Effector memory CD8-positive, alpha-beta T cell (primary cell): ENCODE data around the gene RIMBP2.

Experiments
- ATAC-seq: fragments of 150-1000 bp; cut with Tn5 transposase; replicated peaks from 2 replicates; pipeline ENCODE4 v1.10.0; 2021; ENCODE audit warnings: mild to moderate bottlenecking, moderate library complexity
- DNase-seq, 3 experiments: peaks; one replicate each; pipeline ENCODE4 v3.0.0; 2021
- H3K27ac Mint-ChIP-seq, 2 donors: one replicate each; pipeline ENCODE4 v1.8.0; 2022; ENCODE audit warnings: mild to moderate bottlenecking in 2 of 2, mixed read lengths in 2 of 2, moderate library complexity in 2 of 2
- H3K27me3 Mint-ChIP-seq, 2 donors: one replicate each; pipeline ENCODE4 v1.8.0; 2022; ENCODE audit warnings: mixed read lengths in 2 of 2
- H3K36me3 Mint-ChIP-seq: one replicate; pipeline ENCODE4 v1.8.0; 2022; ENCODE audit warnings: mild to moderate bottlenecking, moderate library complexity, mixed read lengths; ENCODE audit not compliant: insufficient read depth
- H3K4me1 Mint-ChIP-seq, 2 donors: one replicate each; pipeline ENCODE4 v1.8.0; 2022; ENCODE audit warnings: low read depth in 2 of 2, mixed read lengths in 2 of 2
- H3K4me3 Mint-ChIP-seq, 2 donors: one replicate each; pipeline ENCODE4 v1.8.0; 2022; ENCODE audit warnings: mild to moderate bottlenecking in 2 of 2, mixed read lengths in 2 of 2, moderate library complexity in 2 of 2
- H3K9me3 Mint-ChIP-seq, 2 donors: one replicate each; pipeline ENCODE4 v1.8.0; 2022; ENCODE audit warnings: mixed read lengths in 2 of 2

Gene RIMBP2

DNA sequence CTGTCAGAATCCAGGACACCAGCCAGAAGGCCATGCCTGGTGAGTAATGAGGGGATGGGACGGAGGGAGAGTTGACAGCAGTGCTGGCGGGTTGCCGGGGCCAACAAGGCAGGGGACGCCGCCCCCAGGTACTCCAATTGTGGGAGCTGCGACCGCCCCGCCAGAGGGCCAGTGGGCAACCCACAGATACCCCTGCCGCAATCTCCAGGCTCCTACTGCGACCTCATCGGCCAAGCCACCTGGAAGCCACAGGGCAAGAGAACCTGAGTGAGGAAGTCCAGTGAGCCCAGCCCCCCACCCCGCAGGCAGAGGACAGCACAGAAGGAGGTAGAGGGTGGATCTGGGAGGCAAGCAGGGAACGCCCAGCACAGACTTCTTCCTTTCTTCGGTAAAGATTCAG, 103.0 kb downstream of the RIMBP2 start:
- Mint-ChIP-seq H3K4me3 (no peak overlapping the region), H3K36me3 (no peaks in the 10 kb centered on the region), H3K27me3 (no peaks in the 10 kb centered on the region), H3K9me3 (no peaks in the 10 kb centered on the region), H3K27ac (no peak overlapping the region), H3K4me1 (no peaks in the 10 kb centered on the region)
- no peak for ATAC-seq
- no peak for DNase-seq

DNA sequence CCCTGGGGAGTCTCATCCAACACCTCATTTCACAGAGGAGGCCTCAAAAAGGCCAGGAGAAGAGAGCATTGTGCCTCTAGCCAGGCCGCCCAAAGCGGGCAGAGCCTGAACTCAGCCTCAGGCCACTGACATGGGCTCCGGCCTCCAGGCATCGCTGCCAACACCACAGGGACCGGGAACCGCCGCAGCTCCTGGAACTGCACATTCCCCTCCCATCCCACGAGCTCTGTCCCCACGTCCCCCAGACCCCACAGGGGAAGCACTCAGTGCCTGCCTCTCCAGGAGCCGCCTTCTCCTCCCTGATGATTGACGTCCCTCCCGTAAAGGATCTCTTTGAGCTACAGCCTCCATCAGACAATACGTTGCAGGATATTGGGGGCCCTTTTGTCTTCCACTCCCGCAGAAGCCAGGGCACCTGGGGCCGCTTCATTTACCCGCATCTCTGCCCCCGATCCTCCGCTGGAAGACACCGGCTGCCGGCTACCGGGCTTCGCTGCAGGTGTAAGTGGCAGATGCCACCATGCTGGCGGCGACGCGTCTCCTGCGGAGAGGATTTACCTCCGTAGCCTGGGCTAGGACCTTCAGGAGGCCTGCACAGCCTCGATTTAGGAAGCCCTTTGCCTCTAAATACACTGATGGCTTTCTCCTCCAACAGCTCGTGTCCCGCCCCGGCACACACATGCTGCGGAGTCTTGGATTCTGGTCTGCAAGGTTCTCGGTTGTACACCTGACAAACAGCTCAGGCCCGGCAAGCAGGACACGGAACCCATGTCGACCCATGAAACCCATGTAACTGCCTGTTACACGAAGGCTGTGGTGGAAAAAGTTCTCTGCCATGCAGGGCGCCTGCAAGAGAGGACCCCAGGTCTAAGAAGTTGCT, 104.8 kb downstream of the RIMBP2 start:
- no peak overlapping the region for H3K27ac Mint-ChIP-seq
- no peak for ATAC-seq
- H3K36me3 Mint-ChIP-seq: no peaks in the 10 kb centered on the region
- DNase-seq: no peak
- H3K4me1 Mint-ChIP-seq: no peaks in the 10 kb centered on the region
- no peaks in the 10 kb centered on the region for H3K9me3 Mint-ChIP-seq
- no peak overlapping the region for H3K4me3 Mint-ChIP-seq
- H3K27me3 Mint-ChIP-seq: no peaks in the 10 kb centered on the region

DNA sequence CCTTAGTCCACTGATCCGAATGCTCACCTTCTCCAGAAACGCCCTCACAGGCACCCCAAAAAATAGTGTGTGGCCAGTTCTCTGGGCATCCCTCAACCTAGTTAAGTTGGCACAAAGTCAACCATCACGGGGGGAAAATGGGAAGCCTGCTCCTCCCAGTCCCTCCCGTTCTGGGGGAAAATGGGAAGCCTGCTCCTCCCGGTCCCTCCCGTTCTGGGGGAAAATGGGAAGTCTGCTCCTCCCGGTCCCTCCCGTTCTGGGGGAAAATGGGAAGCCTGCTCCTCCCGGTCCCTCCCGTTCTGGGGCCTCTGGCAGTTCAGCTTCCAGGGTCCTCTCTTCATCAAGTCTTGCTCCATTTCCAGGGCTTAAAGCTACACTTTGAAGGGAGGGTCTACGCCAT, 106.1 kb downstream of the RIMBP2 start:
- ATAC-seq (no peak), DNase-seq (no peak)
- Mint-ChIP-seq H3K4me3 (no peak overlapping the region), H3K4me1 (no peaks in the 10 kb centered on the region), H3K27ac (no peak overlapping the region), H3K9me3 (no peaks in the 10 kb centered on the region), H3K36me3 (no peaks in the 10 kb centered on the region), H3K27me3 (no peaks in the 10 kb centered on the region)

DNA sequence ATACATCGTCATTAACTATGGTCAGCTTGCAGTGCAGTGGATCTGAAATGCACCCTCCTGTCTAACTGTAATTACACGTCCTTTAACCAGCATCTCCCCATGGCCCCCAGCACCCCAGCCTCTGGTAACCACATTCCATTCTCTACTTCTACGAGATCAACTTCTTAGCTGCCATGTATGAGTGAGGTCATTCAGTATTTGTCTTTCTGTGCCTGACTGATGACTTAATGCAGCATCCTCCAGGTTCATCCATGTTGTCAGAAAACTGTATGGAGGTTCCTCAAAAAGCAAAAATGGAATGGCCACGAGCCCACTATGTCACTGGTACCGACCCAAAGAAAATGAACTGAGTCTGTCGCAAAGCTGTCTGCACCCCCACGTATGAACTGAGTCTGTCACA, 107.3 kb downstream of the RIMBP2 start:
- DNase-seq (no peak), ATAC-seq (no peak)
- Mint-ChIP-seq H3K4me1 (no peaks in the 10 kb centered on the region), H3K9me3 (no peaks in the 10 kb centered on the region), H3K27ac (no peak overlapping the region), H3K36me3 (no peaks in the 10 kb centered on the region), H3K4me3 (no peak overlapping the region), H3K27me3 (no peaks in the 10 kb centered on the region)

DNA sequence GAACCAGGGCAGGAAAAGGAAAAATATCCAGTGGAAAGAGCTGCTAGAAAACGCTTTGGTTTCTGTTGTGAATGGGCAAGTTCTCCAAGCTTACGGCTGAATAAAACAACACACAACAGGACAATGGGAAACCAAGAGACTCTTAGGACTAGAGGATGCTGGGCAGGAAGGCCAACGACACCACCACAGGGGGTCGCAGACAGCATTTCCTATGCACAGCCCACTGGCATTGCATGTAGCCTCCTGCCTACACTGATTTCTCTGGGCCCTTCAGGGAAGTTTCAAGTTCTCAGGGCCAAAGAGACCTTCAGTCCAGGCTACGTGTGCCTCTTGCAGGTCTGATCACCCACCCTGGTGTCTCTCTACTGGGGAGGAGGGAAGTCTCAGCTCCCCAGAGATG, 108.0 kb downstream of the RIMBP2 start:
- DNase-seq (no peak), ATAC-seq (no peak)
- Mint-ChIP-seq H3K27me3 (no peaks in the 10 kb centered on the region), H3K4me1 (no peaks in the 10 kb centered on the region), H3K27ac (no peak overlapping the region), H3K4me3 (no peak overlapping the region), H3K9me3 (no peaks in the 10 kb centered on the region), H3K36me3 (no peaks in the 10 kb centered on the region)

DNA sequence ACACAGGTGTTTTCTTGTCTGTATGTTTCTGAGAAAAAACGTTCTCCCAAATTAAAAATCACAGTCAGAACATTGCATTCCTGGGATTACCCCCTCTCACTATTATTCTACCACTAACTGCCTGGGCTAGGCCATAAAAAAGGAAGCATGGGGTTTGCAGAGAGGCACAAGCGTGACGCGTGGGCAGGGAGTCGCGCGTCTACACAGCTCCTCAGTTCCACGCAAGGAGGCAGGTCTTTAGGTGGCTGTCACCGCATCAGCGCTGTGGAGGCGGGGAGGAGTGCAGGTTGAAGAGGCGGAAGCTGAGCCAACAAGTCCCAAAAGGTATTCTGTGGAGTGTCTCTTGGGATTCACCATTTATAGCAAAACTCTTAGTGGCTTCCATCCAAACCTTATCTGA, 109.9 kb downstream of the RIMBP2 start:
- H3K4me3 Mint-ChIP-seq: no peak overlapping the region
- no peaks in the 10 kb centered on the region for H3K27me3 Mint-ChIP-seq
- DNase-seq (no peak), ATAC-seq (no peak)
- no peak overlapping the region for H3K27ac Mint-ChIP-seq
- no peaks in the 10 kb centered on the region for H3K36me3 Mint-ChIP-seq
- no peaks in the 10 kb centered on the region for H3K9me3 Mint-ChIP-seq
- no peaks in the 10 kb centered on the region for H3K4me1 Mint-ChIP-seq

DNA sequence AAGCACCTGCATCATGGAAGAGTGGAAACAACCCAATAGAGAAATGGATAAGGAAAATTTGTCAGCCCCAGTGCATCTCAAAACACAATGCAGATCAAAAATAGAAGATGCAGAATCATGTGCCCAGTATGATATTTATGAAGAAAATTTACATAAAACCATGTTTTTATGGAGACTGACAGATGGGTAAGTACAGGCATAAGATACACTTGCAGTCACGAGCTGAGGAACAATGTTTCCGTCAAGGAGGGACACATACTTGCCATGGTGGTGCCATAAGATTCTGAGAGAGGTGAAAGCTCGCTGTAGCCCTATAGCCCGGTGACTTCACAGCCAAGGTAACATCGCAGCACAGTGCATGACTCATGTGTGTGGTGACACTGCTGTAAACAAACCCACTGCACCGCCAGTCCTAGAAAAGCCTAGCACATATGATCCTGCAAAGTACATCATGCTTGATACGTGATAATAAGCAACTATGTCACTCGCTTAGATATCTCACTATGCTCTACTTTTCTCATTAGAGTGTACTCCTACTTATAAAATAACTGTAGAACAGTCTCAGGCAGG, 112.6 kb downstream of the RIMBP2 start:
- H3K4me3 Mint-ChIP-seq: no peak overlapping the region
- H3K27me3 Mint-ChIP-seq: no peaks in the 10 kb centered on the region
- ATAC-seq (no peak), DNase-seq (no peak)
- H3K9me3 Mint-ChIP-seq: peaks cover 0 to 3% of the 10 kb centered on the region in 2 donors
- H3K4me1 Mint-ChIP-seq: no peaks in the 10 kb centered on the region
- no peaks in the 10 kb centered on the region for H3K36me3 Mint-ChIP-seq
- no peak overlapping the region for H3K27ac Mint-ChIP-seq

DNA sequence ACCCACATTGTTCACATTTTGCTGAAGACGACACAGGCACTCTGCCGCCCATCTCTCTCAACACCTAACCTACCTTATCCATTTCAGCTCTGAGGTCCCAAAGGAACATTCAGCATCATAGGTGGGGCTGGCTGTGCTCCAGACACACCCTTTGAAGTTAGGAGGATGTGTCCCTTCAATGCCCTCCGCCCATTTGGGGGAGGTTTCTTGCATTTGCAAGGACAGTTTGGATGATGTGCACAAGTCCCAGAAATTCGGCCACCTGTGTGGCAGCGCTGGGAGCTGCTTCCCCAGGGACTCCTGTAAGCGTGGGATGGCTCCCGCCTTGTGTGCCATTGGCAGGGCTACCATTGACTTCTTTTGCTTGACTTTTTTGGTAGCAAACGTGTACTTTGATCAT, 113.8 kb downstream of the RIMBP2 start:
- no peak for ATAC-seq

DNA sequence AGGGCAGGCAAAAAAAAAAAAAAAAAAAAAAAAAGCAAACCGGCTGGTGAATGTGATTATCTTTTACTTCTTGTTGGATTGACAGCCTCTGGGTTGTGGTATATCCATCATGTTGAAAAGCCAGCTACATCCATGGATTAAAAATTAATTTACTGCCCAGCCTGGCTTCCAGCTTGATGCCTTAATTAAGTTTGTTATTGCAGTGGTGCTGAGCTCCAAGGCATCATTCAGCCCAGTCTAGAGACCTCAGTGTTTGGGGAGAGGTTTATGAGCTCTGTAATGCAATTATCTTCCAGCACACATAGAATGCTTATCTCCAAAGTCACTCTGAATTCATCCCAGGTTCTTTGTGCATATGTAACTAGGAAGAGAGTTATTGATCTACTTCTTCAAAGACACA, 114.8 kb downstream of the RIMBP2 start:
- no peaks in the 10 kb centered on the region for H3K36me3 Mint-ChIP-seq

More for the DNA sequence above, 113.8 kb downstream of the RIMBP2 start:
- peaks cover 0 to 3% of the 10 kb centered on the region in 2 donors for H3K9me3 Mint-ChIP-seq
- H3K27ac Mint-ChIP-seq: no peak overlapping the region
- H3K4me3 Mint-ChIP-seq: no peak overlapping the region
- no peaks in the 10 kb centered on the region for H3K36me3 Mint-ChIP-seq
- DNase-seq: no peak
- no peaks in the 10 kb centered on the region for H3K4me1 Mint-ChIP-seq
- no peaks in the 10 kb centered on the region for H3K27me3 Mint-ChIP-seq

DNA sequence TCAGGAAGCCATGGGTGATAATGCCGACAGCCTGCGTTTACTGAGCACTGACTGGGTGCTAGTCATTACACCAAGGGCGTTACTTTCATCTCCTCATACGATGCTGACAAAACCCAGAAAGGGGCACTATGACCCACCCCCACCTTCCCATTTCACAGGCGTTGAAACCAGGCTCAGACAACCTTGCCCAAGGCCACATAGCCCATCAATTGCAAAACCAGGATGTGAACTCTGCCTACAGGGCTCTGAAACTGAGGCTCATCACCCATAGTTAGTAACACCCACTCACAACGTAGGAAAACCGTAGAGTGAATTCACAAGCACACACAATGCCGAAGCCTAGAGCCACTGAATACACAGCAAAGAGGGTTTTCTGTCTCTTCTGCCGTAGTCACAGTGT, 119.9 kb downstream of the RIMBP2 start:
- no peak overlapping the region for H3K4me3 Mint-ChIP-seq
- peaks cover 0 to 3% of the 10 kb centered on the region in 2 donors for H3K9me3 Mint-ChIP-seq
- no peak overlapping the region for H3K27ac Mint-ChIP-seq
- peaks cover 0 to 15% of the 10 kb centered on the region in 2 donors for H3K27me3 Mint-ChIP-seq
- no peaks in the 10 kb centered on the region for H3K36me3 Mint-ChIP-seq
- H3K4me1 Mint-ChIP-seq: no peaks in the 10 kb centered on the region
- no peak for DNase-seq
- no peak for ATAC-seq

More for the DNA sequence above, 114.8 kb downstream of the RIMBP2 start:
- no peaks in the 10 kb centered on the region for H3K27me3 Mint-ChIP-seq
- no peak for ATAC-seq
- no peak overlapping the region for H3K4me3 Mint-ChIP-seq
- no peak for DNase-seq
- peaks cover 0 to 3% of the 10 kb centered on the region in 2 donors for H3K9me3 Mint-ChIP-seq
- no peaks in the 10 kb centered on the region for H3K4me1 Mint-ChIP-seq
- no peak overlapping the region for H3K27ac Mint-ChIP-seq

DNA sequence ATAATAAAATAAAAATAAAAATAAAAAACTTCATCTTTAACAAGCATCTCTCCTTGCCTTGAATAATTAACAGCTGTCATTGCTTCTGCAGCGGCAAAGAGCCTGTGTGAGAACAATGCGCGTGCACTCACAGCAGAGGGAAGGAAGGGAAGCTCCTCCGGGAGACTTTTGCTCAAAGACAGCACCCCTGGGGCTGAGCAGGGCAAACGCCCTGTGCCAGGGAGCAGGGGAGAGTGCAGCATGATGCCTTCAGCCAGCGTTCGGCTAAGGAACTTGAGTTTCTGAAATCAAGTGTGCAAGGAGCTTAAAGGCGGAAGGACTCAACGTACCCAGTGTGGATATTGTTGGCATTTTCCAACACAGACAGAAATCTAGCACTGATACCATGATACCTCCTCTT, 120.5 kb downstream of the RIMBP2 start:
- Mint-ChIP-seq H3K4me1 (no peaks in the 10 kb centered on the region), H3K27me3 (peaks cover 0 to 15% of the 10 kb centered on the region in 2 donors), H3K36me3 (no peaks in the 10 kb centered on the region), H3K4me3 (no peak overlapping the region), H3K27ac (no peak overlapping the region), H3K9me3 (peaks cover 0 to 1% of the 10 kb centered on the region in 2 donors)
- no peak for ATAC-seq
- DNase-seq: no peak

DNA sequence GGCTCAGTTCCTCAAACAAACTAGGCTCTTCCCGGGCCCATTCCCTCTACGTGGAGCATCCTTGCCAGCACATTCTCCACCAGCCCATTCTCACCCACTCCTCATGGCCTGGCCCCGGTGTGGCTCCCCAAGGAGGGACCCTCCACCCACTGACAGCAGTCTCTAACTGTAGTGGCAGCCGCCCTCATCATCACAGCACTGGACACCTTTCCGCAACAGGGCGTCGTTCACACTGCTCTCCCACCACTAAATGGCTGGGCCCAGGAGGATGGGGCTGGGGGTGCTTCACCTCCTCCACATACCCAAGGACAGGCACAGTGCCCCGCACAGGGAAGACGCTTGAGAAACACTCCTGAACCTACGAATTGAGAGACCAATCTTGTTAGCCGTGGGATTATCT, 123.0 kb downstream of the RIMBP2 start:
- H3K9me3 Mint-ChIP-seq: peaks cover under 1 to 4% of the 10 kb centered on the region in 2 donors
- no peak overlapping the region for H3K27ac Mint-ChIP-seq
- ATAC-seq (no peak), DNase-seq (no peak)
- no peak overlapping the region for H3K4me3 Mint-ChIP-seq
- H3K27me3 Mint-ChIP-seq: peaks cover 6 to 20% of the 10 kb centered on the region in 2 donors
- no peaks in the 10 kb centered on the region for H3K4me1 Mint-ChIP-seq
- H3K36me3 Mint-ChIP-seq: peaks cover 3% of the 10 kb centered on the region

DNA sequence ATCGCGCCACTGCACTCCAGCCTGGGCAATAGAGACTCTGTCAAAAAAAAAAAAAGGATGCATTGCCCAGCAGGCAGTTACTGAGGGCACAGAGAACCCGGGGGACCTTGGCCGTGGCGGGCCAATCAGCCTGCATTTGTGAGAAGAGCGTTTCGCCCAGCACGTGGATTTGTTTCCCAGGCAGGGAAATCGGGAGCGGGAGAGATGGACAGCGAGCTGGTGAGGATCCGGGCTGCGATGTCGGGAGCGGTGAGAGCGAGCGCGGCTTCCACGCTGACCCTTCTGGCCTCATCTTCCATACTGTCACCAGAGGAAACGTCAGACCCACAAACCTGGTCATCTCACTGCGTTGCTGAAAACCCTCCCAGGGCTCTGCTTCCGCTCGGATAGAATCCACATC, 123.5 kb downstream of the RIMBP2 start:
- Mint-ChIP-seq H3K36me3 (peaks cover 5% of the 10 kb centered on the region), H3K4me3 (no peak overlapping the region), H3K4me1 (no peaks in the 10 kb centered on the region), H3K9me3 (peaks cover 4 to 7% of the 10 kb centered on the region in 2 donors), H3K27ac (no peak overlapping the region), H3K27me3 (peaks cover 9 to 24% of the 10 kb centered on the region in 2 donors)
- ATAC-seq (no peak), DNase-seq (no peak)

DNA sequence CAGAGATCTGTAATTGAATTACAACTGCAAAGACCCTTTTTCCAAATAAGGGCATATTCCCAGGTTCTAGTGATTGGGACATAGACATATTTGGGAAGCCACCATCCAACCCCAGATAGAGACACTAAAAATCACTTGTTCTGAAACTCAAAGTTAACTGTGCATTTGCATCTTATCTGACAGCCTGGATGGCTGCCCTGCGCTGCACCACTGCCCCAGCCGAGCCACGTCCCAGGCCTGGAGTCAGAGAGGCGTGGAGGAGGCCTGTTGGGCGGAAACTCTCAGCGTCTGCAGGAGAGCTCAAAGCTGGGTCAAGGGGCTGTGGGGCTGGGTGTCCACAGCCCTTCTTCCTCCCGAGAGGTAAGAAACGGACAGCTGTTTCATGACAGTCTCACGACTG, 124.4 kb downstream of the RIMBP2 start:
- no peak for DNase-seq
- ATAC-seq: no peak
- Mint-ChIP-seq H3K9me3 (peaks cover 4 to 7% of the 10 kb centered on the region in 2 donors), H3K4me1 (no peaks in the 10 kb centered on the region), H3K27me3 (peaks cover 9 to 25% of the 10 kb centered on the region in 2 donors), H3K27ac (no peak overlapping the region), H3K4me3 (no peak overlapping the region), H3K36me3 (peaks cover 5% of the 10 kb centered on the region)
